Hepatocyte (in vitro differentiated cells): ENCODE measurements around the gene SRSF2.

Experiments
- EZH2phosphoT487 ChIP-seq: fragments of 200-600 bp; sonication (generic); IDR thresholded peaks from one replicate; pipeline ENCODE4 v1.6.1; 2018; ENCODE audit warnings: antibody characterized with exemption, mild to moderate bottlenecking, low read depth, moderate library complexity; ENCODE audit not compliant: unreplicated experiment, severe bottlenecking
- TF ChIP-seq, protein P1 (sequence below): fragments of 200-600 bp; sonication (generic); IDR thresholded peaks from 2 replicates; pipeline ENCODE4 v1.5.1; 2016; ENCODE audit warnings: antibody characterized with exemption, mild to moderate bottlenecking; ENCODE audit not compliant: poor library complexity

DNA sequence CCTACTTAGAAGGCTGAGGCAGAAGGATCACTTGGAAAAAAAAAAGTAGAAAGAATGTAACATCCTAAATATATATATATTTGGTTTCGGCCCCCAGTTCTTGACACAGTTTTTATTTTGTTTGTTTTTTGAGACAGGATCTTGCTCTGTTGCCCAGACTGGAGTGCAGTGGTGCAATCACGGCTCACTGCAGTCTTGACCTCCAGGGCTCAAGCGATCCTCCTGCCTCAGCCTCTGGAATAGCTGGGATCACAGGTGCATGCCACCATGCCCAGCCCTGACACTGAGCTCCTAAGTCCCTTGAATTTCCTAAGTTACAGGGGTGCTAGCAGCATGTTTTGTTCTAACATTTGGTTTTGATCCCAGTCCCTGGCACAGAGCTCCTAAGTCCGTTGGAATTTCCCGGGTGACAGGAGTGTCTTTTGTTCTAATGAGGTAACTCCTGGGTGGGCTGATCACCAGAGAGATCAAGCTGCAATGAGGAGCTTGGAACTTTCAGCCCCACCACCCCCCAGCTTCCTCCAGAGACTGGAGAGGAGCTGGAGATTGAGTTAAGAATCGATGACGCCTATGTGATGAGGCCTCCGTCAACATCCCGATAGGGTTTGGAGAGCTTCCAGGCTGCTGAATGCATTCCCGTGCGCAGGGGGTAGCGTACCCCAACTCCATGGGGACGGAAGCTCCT, 46.4 kb downstream of the SRSF2 start:
- TF ChIP-seq, protein P1, sequence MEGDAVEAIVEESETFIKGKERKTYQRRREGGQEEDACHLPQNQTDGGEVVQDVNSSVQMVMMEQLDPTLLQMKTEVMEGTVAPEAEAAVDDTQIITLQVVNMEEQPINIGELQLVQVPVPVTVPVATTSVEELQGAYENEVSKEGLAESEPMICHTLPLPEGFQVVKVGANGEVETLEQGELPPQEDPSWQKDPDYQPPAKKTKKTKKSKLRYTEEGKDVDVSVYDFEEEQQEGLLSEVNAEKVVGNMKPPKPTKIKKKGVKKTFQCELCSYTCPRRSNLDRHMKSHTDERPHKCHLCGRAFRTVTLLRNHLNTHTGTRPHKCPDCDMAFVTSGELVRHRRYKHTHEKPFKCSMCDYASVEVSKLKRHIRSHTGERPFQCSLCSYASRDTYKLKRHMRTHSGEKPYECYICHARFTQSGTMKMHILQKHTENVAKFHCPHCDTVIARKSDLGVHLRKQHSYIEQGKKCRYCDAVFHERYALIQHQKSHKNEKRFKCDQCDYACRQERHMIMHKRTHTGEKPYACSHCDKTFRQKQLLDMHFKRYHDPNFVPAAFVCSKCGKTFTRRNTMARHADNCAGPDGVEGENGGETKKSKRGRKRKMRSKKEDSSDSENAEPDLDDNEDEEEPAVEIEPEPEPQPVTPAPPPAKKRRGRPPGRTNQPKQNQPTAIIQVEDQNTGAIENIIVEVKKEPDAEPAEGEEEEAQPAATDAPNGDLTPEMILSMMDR = no peak
- no peak for TF ChIP-seq EZH2phosphoT487
